Activated gamma-delta T cell treated with Interleukin-2 at 50 U/mL for 16 hours (primary cell): ENCODE results near the gene PLK5.
"Not testable (repeated sequence)": the region's sequence is repeated elsewhere in the genome, so short reads cannot be mapped to it uniquely, and the experiment has no call there.

Source experiments
- DNase-seq: peaks from one replicate; pipeline ENCODE4 v3.0.0-alpha.2; 2020

Gene PLK5

GRCh38 chr19:1491849-1492170 lies 32.1 kb upstream of the PLK5 start:
- no peak for DNase-seq

DNA sequence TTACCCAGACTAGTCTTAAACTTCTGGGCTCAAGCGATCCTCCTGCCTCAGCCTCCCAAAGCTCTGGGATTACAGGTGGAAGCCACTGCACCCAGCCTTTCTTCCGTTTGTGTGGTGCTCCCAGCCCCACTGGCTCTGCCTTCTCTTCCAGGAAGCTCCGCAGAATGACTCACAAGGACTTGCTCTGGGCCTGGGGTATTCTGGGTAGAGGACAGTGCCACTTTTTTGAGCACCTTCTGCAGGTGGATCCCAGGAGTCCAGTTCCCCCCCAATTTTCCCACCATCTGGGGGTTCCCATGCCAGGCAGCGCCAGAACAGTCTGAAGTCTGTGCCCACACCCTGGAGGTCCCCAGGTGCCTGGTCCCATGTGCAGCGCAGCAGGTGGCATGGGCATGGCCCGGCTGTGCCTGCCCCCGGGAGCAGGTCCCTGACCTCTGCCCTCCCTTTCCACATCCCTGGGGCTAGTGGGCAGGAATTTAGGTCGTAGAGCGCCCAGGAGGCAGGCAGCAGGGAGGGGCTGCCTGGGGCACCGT lies 31.3 kb upstream of the PLK5 start:
- DNase-seq, result no peak

DNA sequence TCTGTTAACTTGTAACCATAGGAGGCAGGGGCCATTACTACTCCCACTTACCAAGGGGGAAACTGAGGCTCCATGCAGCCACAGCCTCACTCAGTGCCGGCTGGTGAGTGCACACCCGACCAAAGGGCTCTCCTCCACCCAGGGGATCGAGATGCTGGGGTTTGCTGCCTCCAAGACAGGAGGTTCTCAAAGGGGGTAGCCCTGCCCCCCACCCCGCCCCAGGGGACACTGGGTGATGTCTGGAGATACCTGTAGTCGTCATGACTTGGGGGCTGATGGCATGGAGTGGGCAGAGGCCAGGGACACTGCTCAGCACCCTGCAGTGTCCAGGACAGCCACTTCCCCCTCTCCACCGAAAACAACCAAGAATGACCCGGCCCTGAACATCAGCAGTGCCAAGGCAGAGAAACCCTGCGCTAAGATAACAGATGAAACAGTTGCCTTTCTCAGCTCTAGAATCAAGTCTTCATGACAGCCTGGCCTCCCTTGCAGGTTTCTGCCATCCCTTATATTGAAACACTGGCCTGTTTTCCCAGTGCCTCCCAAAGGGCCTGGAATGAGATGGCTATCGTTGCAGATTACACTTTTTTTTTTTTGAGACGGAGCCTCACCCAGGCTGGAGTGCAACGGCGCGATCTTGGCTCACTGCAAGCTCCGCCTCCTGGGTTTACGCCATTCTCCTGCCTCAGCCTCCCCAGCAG lies 29.6 kb upstream of the PLK5 start:
- DNase-seq, result no peak

- DNase-seq, result no peak
These were observed 28.7 kb upstream of the PLK5 start for GRCh38 chr19:1495051-1495798.

- no peak for DNase-seq
These were observed 27.8 kb upstream of the PLK5 start for GRCh38 chr19:1495799-1496713.

- no peak for DNase-seq
These were observed 26.9 kb upstream of the PLK5 start for GRCh38 chr19:1496714-1497577.

DNA sequence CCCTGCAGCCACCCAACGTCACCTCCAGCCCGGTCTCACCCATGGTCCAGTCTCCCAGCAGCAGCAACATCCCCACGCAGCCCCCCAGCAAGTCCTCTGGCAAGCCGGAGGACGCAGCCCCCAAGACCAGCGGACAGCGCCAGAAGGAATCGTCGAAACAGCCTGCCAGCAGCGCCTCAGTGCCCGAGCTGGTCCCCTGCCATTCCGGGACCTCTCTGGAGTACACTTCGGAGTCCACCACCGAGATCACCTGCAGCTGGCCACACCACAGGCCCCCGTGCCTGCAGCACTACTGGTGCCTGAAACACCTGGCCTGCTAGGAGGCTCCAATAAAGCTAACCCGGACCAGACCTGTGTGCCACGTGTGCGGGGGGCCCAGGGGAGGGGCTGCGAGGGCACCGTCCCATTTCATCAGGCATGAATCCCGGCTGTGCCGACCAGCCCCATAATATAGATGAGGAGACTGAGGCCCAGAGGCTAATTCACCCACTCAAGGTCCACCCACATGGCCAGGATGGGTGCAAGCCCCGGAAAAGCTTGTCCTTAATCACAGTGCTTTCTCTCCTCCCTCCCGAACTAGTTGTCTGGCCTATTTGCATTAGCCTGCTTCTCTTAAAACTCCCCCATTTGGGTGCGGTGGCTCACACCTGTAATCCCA lies 26.2 kb upstream of the PLK5 start:
- no peak for DNase-seq

DNA sequence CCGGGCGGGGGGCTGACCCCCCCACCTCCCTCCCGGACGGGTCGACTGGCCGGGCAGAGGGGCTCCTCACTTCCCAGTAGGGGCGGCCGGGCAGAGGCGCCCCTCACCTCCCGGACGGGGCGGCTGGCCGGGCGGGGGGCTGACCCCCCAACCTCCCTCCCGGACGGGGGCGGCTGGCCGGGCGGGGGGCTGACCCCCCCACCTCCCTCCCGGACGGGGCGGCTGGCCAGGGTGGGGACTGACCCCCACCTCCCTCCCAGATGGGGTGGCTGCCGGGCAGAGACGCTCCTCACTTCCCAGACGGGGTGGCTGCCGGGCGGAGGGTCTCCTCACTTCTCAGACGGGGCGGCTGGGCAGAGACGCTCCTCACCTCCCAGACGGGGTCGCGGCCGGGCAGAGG lies 24.6 kb upstream of the PLK5 start:
- DNase-seq, result not testable (repeated sequence)

- DNase-seq, result no peak
These were observed 22.7 kb upstream of the PLK5 start for GRCh38 chr19:1501200-1501595.

DNA sequence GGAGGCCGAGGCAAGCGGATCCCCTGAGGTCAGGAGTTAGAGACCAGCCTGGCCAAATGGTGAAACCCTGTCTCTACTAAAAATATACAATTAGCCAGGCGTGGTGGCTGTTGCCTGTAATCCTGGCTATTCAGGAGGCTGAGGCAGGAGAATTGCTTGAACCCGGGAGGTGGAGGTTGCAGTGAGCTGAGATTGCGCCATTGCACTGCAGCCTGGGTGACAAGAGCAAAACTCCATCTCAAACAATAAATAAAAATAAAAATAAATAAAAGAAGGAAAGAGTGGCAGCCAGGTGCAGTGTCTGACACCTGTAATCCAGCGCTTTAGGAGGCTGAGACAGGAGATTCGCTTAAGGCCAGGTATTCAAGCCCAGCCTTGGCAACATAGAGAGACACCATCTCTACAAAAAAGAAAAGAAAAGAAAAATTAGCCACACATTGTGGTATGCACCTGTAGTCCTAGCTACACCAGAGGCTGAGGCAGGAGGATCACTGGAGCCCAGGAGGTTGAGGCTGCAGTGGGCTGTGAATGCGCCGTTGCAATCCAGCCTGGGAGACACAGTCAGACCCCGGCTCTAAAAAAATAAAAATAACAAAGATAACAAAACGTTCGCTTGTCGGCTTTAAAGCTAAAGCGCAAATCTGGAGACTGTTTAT lies 21.3 kb upstream of the PLK5 start:
- DNase-seq, result no peak

DNA sequence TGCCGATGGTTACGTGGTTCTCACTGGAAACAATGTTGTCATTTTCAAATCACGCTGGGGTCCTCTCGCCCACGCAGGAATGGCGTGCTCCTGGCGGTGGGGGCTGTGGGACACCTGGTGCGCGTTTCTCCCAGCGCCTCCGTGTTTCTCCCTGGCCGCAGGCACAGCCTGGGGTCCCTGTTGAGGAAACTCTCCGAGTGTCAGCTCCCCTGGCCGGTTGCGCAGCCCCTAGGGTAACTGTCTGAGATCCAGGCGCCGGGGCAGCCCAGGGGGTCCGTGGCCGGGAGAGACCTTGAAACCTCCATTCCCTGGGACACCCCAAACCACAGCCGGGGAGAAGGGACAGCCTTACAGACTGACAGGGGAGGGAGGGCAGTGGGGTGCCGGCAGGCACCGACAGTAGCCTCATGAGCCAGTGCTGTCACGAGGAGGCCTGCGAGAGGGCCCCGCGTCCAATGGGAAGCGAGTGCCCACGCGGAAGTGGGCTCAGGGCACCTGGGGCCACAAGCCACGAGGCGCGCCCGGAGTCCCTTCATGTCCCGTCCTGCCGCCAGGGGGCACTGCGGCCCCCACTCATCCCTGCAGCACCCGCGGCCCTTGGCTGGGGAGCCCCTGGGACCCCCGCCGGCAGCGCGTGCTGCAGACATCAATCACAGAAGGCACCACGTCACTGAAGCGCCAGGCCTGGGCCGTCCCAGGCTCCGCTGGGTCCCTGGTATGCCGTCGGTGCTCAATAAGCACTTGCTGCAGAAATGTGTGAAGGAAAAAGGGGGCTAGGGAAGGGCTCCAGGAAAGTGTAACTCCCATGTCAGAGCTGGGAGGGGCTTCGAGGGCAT lies 20.6 kb upstream of the PLK5 start:
- peak; percentile 55 for DNase-seq

DNA sequence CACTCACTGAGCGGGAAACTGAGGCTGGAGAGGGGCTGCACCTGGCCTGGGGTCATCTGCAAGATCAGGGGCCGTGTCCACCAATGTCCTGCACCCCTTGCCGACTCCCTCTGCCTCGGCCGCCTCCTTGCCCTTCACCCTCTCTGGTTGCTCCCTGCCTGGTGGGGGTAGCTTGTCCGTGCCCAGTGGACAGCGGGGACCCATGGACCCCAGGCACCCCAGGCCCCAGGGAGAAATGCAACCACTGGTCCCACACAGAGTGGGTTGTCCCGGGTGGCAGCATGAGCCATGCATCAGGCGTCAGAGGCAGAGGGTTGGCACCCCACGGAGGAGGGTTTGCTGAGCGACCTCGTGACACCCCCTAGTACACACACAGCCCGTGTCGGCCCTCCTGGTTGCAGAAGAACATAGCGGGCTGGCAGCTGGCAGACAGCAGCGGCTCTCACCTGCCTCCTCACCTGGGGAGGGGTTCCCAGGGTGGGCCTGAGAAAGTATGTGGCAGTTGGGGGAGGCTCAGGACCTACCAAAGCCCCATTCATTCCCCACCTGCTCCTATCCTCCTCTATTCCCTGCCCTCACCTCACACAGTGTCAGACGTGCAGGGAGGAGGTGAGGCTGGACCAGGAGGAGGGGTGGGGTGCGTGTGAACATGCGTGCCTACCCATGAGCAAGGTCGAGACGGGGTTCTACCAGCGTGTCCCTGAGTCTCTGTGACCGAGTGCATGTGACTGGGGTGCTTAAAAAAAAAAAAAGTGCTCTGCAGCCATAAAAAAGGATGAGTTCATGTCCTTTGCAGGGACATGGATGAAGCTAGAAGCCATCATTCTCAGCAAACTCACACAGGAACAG lies 19.7 kb upstream of the PLK5 start:
- no peak for DNase-seq

GRCh38 chr19:1505012-1505411 lies 18.9 kb upstream of the PLK5 start:
- DNase-seq, result no peak

GRCh38 chr19:1505991-1506881 lies 17.6 kb upstream of the PLK5 start:
- DNase-seq, result no peak

DNA sequence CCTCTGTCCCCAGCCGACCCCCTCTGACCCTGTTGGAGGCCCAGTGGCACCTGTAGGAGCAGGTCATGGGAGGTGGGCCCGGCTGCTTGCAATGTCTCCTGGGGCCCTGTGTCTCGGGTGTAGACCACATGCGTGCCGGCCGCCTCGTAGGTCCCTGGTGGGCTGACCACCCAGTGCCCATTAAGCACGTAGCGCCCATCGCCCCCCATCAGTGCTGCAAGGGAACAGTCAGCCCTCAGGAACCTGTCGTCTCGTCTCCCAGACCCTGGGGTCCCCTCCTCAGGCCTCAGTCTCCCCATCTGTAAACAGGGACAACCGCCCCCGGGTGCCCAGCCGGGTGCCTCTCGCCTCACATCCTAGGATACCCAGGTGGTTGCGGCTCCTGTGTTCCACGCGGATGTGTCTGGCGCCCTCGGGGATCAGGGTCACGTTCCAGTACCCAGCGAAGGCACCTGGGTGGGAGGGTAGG lies 16.7 kb upstream of the PLK5 start:
- DNase-seq, result no peak

DNA sequence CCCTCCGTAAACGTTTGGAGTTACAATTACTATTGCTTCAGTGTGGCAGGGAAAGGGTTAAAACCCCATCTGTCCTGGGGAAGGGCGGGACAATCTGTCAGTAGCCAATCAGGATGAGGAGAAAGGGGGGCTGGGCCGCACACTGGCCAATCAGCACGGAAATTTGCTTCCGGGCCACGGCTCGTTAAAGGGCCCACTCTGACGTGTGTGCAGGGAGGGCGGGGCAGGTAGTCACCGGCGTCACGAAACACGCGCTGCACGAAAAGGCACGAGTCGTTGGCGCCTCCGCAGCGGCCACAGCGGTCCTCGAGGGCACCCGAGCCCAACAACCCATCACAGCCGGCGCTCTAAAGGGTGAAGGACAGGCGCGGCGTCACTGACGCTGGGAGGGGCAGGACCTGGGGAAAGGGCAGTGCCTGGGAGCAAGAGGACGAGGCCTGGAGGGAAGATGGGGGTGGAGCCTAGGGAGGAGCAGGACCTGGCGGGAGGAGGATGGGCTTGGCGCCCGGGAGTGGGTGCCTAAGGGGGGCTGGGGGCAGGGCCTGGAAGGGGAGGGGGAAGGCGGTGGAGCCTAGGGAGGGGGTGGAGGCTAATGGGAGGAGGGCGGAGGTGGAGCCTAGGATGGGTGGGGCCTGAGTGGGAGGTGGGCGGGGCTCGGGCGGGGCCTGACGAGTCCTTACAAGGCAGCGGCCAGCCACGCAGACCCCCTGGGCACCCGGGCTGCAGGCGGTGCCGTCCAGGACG lies 15.9 kb upstream of the PLK5 start:
- DNase-seq, result peak; percentile 87

DNA sequence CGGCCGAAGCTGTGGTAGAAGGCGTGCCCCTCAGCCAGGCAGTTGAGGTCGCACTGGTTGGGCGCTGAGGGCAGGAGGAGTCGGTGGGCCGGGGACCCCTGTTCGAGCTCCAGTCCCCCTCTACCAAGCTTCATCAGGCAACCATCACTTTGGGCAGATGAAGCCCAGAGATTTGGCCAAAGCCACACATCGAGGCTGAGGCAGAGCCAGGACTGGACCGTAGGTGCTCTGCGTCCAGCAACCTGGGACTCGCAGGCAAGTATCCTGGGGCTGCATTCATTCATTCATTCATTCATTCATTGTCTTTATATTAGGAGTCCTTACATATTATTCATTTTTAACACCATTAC lies 15.4 kb upstream of the PLK5 start:
- DNase-seq, result no peak
